AG04450 (cell line): ENCODE results near the gene CHST11. TPM values are rescaled to one million over a fixed set of nuclear protein-coding genes. Genes with fewer than 3 reads are reported as not detected.

Experiments used
- CTCF ChIA-PET: fragments of 300-600, 350-600 bp; formaldehyde crosslinking; extraction: SDS; loops from one replicate; lab custom pipeline; 2022; ENCODE audit warnings: antibody characterized with exemption, inconsistent platforms; lab: Charles Lee
- POLR2A ChIA-PET: fragments of 350-600 bp; formaldehyde crosslinking; extraction: SDS; loops from one replicate; lab custom pipeline; 2021; ENCODE audit warnings: antibody characterized with exemption, inconsistent platforms; lab: Yijun Ruan, JAX
- DNase-seq: peaks from one replicate; pipeline ENCODE4 v3.0.0-alpha.2; 2011; ENCODE audit warnings: low read depth, low spot score
- H3K27ac ChIP-seq: one replicate; pipeline ENCODE4 v1.5.1; 2012; ENCODE audit warnings: low read depth, low read length, control low read depth
- H3K27me3 ChIP-seq: one replicate; pipeline ENCODE4 v1.6.0; 2012; ENCODE audit warnings: low read length; ENCODE audit not compliant: control insufficient read depth, insufficient read depth
- H3K4me3 ChIP-seq: 2 replicates; pipeline ENCODE4 v1.5.1; 2011; ENCODE audit warnings: mild to moderate bottlenecking, low read depth, low read length, control low read depth
- H3K9me3 ChIP-seq: 2 replicates; pipeline ENCODE4 v1.5.1; 2012; ENCODE audit warnings: low read length; ENCODE audit not compliant: control insufficient read depth, insufficient read depth
- polyA plus RNA-seq: library from polyadenylated mRNA; depleted of rRNA; stranded (reverse); fragments of >200 nt; gene quantifications from 2 replicates; pipeline ENCODE4 v1.2.3, GENCODE V29; 2011
- TF ChIP-seq, protein P1 (sequence below): IDR thresholded peaks from 2 replicates; pipeline ENCODE4 v1.5.1; 2011; ENCODE audit warnings: low read depth, low read length, control low read depth, inconsistent platforms

CHST11 gene
- polyA plus RNA-seq, 1 experiment: 2.7 TPM

DNA sequence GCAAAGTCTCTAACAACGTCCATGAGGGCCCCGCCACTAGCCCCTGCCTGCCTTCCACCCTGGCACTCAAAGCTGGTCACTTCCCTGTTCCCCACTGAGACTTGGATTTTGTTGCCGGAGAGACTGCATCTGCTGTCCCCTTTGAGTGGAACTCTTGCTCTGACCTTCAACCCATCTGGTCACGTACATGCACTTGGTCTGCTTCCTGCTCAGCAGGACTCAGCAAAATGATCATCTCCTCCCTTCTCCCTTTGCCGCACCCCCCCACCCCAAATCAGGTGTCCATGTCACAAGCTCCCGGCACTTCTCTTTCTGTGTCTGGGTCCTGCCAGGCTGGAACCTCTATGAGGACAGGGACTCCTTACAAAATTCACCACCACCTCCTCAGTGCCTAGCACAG lies 180.9 kb downstream of the CHST11 start:
- H3K9me3 ChIP-seq: peaks cover 9% of the 10 kb centered on the region
- TF ChIP-seq, protein P1, sequence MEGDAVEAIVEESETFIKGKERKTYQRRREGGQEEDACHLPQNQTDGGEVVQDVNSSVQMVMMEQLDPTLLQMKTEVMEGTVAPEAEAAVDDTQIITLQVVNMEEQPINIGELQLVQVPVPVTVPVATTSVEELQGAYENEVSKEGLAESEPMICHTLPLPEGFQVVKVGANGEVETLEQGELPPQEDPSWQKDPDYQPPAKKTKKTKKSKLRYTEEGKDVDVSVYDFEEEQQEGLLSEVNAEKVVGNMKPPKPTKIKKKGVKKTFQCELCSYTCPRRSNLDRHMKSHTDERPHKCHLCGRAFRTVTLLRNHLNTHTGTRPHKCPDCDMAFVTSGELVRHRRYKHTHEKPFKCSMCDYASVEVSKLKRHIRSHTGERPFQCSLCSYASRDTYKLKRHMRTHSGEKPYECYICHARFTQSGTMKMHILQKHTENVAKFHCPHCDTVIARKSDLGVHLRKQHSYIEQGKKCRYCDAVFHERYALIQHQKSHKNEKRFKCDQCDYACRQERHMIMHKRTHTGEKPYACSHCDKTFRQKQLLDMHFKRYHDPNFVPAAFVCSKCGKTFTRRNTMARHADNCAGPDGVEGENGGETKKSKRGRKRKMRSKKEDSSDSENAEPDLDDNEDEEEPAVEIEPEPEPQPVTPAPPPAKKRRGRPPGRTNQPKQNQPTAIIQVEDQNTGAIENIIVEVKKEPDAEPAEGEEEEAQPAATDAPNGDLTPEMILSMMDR: no peak
- DNase-seq: no peak
- H3K4me3 ChIP-seq: no peak overlapping the region
- no peak overlapping the region for H3K27ac ChIP-seq
- ChIA-PET CTCF (interaction anchor here (0.6 kb wide), 1 partner anchor 138 kb away, joined by 4 read pairs; no protein-coding TSS in a partner anchor), POLR2A (no interaction called here)
- peaks cover 2% of the 10 kb centered on the region for H3K27me3 ChIP-seq

DNA sequence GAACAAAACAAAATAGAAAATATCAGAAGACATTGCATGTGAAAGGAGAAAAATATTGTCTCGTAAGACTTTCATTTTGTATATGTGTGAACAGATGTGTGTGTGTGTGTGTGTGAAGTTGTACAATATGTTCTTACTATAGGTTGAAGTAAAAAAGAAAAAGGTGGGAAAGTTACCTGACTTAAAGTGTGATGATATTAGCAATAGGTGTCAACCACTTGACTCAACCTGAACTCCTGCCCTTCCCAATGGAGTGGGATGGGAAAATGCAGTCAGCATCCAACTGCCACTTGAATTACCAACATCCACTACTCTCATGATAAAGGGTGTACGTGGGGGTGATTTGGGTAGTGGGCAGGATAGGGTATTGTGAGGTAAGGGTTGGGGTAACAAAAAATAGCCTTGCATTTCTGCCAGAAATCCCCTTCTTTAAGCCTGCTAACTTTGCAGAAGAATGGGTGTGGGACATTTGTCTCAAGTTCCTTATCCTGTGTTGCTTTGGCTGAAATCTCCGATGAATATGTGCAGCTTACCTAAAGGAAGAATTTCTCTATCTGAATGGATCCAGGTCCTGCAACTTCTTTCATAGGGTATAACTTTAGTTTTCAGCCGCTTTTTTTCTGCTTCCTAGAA lies 181.6 kb downstream of the CHST11 start:
- no peak overlapping the region for H3K4me3 ChIP-seq
- peaks cover 2% of the 10 kb centered on the region for H3K27me3 ChIP-seq
- H3K9me3 ChIP-seq: peaks cover 9% of the 10 kb centered on the region
- no peak overlapping the region for H3K27ac ChIP-seq
- CTCF ChIA-PET: no interaction called here
- DNase-seq: no peak
- TF ChIP-seq, protein P1: no peak
- POLR2A ChIA-PET: no interaction called here

DNA sequence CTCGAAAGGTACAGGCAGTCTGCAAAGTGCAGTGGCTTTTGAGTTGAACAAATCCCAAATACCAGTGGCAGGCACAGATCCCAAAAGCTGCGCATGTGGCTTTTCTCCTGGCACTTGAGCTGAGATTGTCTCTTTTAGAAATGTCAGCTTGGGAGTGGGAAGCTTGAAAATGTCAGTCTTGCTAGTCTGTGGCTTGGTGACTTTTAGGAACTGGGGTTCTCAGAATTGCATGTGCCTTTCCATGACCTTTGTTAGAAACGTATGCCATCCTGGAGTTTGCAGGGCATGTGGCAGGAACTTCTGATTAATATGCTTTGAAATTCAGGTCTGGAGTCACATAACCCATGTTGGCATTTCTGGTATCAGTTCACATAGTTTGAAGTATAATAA lies 182.1 kb downstream of the CHST11 start:
- Histone ChIP-seq H3K9me3 (peaks cover 9% of the 10 kb centered on the region), H3K27me3 (peaks cover 2% of the 10 kb centered on the region), H3K4me3 (no peak overlapping the region), H3K27ac (no peak overlapping the region)
- ChIA-PET CTCF (no interaction called here), POLR2A (no interaction called here)
- no peak for DNase-seq
- TF ChIP-seq, protein P1: no peak

DNA sequence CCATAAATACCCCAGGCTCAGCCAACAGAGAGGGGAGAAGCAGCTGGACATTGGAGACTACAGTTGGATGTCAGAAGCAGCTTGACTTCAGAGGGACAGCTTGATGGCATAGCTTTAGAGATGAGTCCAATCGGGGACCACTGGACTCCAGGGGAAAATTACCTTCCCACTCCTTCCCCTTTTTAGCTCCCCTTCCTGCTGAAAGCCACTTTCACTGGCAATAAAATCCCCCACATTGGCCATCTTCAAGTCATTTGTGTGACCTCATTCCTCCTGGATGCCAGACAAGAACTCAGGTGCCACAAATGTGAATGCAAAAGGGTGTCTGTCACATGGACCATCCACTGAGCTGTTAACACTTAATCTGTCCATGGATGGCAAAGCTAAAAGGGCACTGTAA lies 184.2 kb downstream of the CHST11 start:
- Histone ChIP-seq H3K9me3 (peaks cover 4% of the 10 kb centered on the region; the same call in 1 of the 2 replicates), H3K4me3 (no peak overlapping the region), H3K27me3 (peaks cover 2% of the 10 kb centered on the region), H3K27ac (no peak overlapping the region)
- POLR2A ChIA-PET: no interaction called here
- no peak for DNase-seq
- TF ChIP-seq, protein P1: no peak
- CTCF ChIA-PET: no interaction called here

DNA sequence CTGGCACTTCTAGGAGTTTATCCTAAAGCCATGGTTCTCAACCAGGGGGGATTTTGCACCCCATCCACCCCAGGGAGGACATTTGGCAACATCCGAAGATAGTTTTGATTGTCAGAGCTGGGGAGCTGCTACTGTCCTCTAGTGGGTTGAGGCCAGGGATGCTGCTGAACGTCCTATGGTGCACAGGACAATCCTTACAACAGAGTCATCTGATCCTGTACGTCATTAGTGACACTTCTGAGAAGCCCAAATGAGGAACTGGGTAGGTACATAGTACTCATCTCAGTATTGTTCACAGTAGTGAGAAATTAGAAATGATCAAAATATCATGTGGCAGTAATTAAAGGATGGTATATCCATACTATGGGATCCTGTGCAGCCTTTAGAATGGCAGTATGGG lies 185.1 kb downstream of the CHST11 start:
- no peak overlapping the region for H3K27ac ChIP-seq
- ChIA-PET POLR2A (no interaction called here), CTCF (no interaction called here)
- no peak overlapping the region for H3K4me3 ChIP-seq
- no peak for DNase-seq
- peaks cover 4% of the 10 kb centered on the region; the same call in 1 of the 2 replicates for H3K9me3 ChIP-seq
- H3K27me3 ChIP-seq: peaks cover 2% of the 10 kb centered on the region
- TF ChIP-seq, protein P1: no peak
